ENCODE results near the gene ITPKB. TPM values are rescaled to one million over a fixed set of nuclear protein-coding genes. Genes with fewer than 3 reads are reported as not detected.

ITPKB gene
- total and polyA plus RNA-seq, 2 of the 13 experiments (the other 11 are each of a cell fraction or from before 2014, with no cell fraction given): not detected

GRCh38 chr1:226787071-226787470 lies 48.0 kb upstream of the ITPKB start (continued):
- TF ChIP-seq CCAR2 (optimal IDR thresholded peaks at IDR 0.05; ENCODE audit: low read depth, low read length) (no peak), RXRB (CRISPR knock-in tag; IDR thresholded peaks at IDR 0.05; ENCODE audit: borderline replicate concordance) (no peak), ZNF776 (CRISPR knock-in tag; IDR thresholded peaks at IDR 0.05) (no peak), TCF12 (IDR thresholded peaks at IDR 0.05) (no peak), TCF12 (CRISPR knock-in tag; IDR thresholded peaks at IDR 0.05) (no peak), ZNF780A (CRISPR knock-in tag; IDR thresholded peaks at IDR 0.05) (no peak), ZNF670 (CRISPR knock-in tag; IDR thresholded peaks at IDR 0.05; ENCODE audit: borderline replicate concordance) (no peak), TBL1XR1 (IDR thresholded peaks at IDR 0.05; ENCODE audit: borderline replicate concordance, low read length, partially characterized antibody) (no peak)
- TF ChIP-seq, protein P1, sequence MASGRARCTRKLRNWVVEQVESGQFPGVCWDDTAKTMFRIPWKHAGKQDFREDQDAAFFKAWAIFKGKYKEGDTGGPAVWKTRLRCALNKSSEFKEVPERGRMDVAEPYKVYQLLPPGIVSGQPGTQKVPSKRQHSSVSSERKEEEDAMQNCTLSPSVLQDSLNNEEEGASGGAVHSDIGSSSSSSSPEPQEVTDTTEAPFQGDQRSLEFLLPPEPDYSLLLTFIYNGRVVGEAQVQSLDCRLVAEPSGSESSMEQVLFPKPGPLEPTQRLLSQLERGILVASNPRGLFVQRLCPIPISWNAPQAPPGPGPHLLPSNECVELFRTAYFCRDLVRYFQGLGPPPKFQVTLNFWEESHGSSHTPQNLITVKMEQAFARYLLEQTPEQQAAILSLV (CRISPR knock-in tag; IDR thresholded peaks at IDR 0.05; ENCODE audit: borderline replicate concordance): no peak

DNA sequence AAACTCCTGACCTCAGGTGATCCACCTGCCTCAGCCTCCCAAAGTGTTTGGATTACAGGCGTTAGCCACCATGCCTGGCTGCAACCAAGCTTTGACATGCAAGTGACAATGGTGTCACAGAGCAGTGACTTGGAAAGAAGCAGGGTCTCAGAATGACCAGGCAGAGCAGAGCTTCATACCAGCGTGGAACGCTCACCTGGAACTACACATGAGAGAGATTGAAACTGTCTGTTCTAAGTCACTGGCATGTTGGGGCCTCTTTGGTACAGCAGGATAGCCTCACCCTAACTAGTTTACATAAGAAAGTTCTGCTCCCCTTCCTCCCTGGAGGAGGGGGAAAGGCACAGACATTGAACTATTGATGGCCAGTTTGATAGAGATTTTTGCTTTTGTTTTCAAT lies 47.5 kb upstream of the ITPKB start:
- FAIRE-seq (no peak), DNase-seq (ENCODE audit: low spot score) (no peak), ATAC-seq (no peak)
- in situ Hi-C loops (cut with HindIII; ENCODE audit: extremely low pct_ligation_motif_present, low pct_unique_long_range_greater_than_20kb) (no loop called here), intact Hi-C loops (cut with micrococcal nuclease; ENCODE audit: unreplicated experiment) (no loop called here)
- Histone ChIP-seq H3K9ac (ENCODE audit: insufficient read depth, low read depth, low read length) (no peak overlapping the region), H3K4me3 (replicated peaks in 1 of 3; ENCODE audit: insufficient read depth in 1 of 3, low read depth in 2 of 3, low read length in 3 of 3) (no peak overlapping the region), H3K9me3 (ENCODE audit: low read length) (no peaks in the 10 kb centered on the region), H3K4me1 (ENCODE audit: insufficient read depth, low read length) (no peaks in the 10 kb centered on the region), H2AFZ (ENCODE audit: low read length) (no peak overlapping the region), H3K36me3 (replicated peaks in 1 of 2; ENCODE audit: control insufficient read depth in 1 of 2, insufficient read depth in 2 of 2, low read length in 2 of 2) (no peaks in the 10 kb centered on the region), H3K27me3 (ENCODE audit: control insufficient read depth in 1 of 2, insufficient read depth in 2 of 2, low read length in 2 of 2) (peaks cover 0 to 18% of the 10 kb centered on the region in 2 experiments; a peak in 3 of 5 replicates), H3K4me2 (ENCODE audit: low read depth, low read length) (no peak overlapping the region), H3K27ac (ENCODE audit: extremely low read length, insufficient read depth, low read length) (no peak overlapping the region), H3K79me2 (ENCODE audit: insufficient read depth, low read length) (no peaks in the 10 kb centered on the region), H4K20me1 (ENCODE audit: insufficient read depth, low read length) (no peaks in the 10 kb centered on the region)
- 0% methylated on average over 3 of the region's 3 CpGs for WGBS (ENCODE audit: low lambda C conversion rate)
- ChIA-PET CTCF (ENCODE audit: low intra/inter-chr PET ratio, low total read pairs) (no interaction called here), POLR2A (no interaction called here)
- no peak for TF ChIP-seq ZNF333 (CRISPR knock-in tag; IDR thresholded peaks at IDR 0.05; ENCODE audit: borderline replicate concordance)
- BruUV-seq (replicated peaks): no TSS peak
